MM.1S (cell line): ENCODE measurements around the gene CASP2.

ENCODE experiments used
- EZH2 ChIP-seq: fragments of 300-600 bp; sonication (generic); optimal IDR thresholded peaks from 2 replicates; pipeline ENCODE3; 2017; ENCODE audit warnings: low read depth, mild to moderate bottlenecking, antibody characterized with exemption, low read length, mixed read lengths
- TF ChIP-seq, protein P1 (sequence below): fragments of 300-600 bp; sonication (generic); IDR thresholded peaks from 2 replicates; pipeline ENCODE4 v1.5.1; 2016; ENCODE audit warnings: antibody characterized with exemption, low read length, mixed read lengths

- TF ChIP-seq, protein P1, sequence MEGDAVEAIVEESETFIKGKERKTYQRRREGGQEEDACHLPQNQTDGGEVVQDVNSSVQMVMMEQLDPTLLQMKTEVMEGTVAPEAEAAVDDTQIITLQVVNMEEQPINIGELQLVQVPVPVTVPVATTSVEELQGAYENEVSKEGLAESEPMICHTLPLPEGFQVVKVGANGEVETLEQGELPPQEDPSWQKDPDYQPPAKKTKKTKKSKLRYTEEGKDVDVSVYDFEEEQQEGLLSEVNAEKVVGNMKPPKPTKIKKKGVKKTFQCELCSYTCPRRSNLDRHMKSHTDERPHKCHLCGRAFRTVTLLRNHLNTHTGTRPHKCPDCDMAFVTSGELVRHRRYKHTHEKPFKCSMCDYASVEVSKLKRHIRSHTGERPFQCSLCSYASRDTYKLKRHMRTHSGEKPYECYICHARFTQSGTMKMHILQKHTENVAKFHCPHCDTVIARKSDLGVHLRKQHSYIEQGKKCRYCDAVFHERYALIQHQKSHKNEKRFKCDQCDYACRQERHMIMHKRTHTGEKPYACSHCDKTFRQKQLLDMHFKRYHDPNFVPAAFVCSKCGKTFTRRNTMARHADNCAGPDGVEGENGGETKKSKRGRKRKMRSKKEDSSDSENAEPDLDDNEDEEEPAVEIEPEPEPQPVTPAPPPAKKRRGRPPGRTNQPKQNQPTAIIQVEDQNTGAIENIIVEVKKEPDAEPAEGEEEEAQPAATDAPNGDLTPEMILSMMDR, result no peak
- no peak for TF ChIP-seq EZH2
These were observed 67.6 kb downstream of the CASP2 start for GRCh38 chr7:143355450-143356385.
